ENCODE measurements around the gene PRPF19. TPM values are rescaled to one million over a fixed set of nuclear protein-coding genes. Genes with fewer than 3 reads are reported as not detected.
A peak's percentile ranks its signal among the peaks of the same experiment; 100 is the strongest.

Gene PRPF19
- polyA plus RNA-seq, 1 of the 3 experiments (the other 2 are of a cell fraction) = 58.9 TPM

DNA sequence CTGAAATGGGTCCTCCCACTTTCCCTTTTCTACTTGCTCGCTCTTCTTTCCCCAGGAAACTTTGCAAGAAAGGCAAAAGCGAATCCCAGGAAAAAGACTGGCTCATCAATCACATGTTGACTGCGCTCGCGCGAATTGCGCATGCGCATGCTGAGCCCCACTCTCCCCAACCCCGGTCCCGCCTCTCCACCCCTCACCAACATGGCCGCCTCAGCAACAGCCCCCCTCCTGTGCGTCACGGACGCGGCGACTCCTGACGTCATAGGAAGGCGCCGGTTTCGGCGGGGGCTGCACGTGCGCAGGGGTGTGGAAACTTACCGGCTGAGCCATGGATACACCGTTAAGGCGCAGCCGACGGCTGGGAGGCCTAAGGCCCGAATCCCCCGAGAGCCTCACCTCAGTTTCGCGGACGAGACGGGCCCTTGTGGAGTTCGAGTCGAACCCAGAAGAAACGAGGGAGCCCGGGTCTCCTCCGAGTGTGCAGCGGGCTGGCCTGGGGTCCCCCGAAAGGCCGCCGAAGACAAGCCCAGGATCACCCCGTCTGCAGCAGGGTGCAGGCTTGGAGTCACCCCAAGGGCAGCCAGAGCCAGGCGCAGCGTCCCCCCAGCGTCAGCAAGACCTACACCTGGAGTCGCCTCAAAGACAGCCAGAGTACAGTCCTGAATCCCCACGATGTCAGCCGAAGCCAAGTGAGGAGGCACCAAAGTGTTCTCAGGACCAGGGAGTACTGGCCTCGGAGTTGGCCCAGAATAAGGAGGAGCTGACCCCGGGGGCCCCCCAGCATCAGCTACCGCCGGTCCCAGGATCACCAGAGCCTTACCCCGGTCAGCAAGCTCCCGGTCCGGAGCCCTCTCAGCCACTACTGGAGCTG, 64.4 kb downstream of the PRPF19 start, which contains the start of gene CCDC86 (continued):
- TF ChIP-seq, protein P1, sequence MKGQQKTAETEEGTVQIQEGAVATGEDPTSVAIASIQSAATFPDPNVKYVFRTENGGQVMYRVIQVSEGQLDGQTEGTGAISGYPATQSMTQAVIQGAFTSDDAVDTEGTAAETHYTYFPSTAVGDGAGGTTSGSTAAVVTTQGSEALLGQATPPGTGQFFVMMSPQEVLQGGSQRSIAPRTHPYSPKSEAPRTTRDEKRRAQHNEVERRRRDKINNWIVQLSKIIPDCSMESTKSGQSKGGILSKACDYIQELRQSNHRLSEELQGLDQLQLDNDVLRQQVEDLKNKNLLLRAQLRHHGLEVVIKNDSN (IDR thresholded peaks at IDR 0.05; ENCODE audit: borderline replicate concordance, low read depth) = peak; percentile 67; the same call in 1 of the 2 replicates
- TF ChIP-seq EZH2phosphoT487 (IDR thresholded peaks at IDR 0.05; ENCODE audit: borderline replicate concordance, low read depth) (no peak), NRF1 (IDR thresholded peaks at IDR 0.05; ENCODE audit: low read depth, low read length) (peak; percentile 83), TEAD4 (IDR thresholded peaks at IDR 0.05; ENCODE audit: borderline replicate concordance, insufficient read depth) (no peak), POLR2AphosphoS5 (IDR thresholded peaks at IDR 0.05; ENCODE audit: low read depth, low read length) (peak; percentile 74; the same call in 1 of the 2 replicates), JUND (IDR thresholded peaks at IDR 0.05) (no peak; the same call in 1 of the 2 replicates), ELF1 (IDR thresholded peaks at IDR 0.05) (peak; percentile 71), EP300 (IDR thresholded peaks at IDR 0.05; ENCODE audit: borderline replicate concordance in 1 of 2, low read depth in 1 of 2, low read length in 1 of 2) (0 out of 4 replicates have a peak, but pooled peaks of 1 of the 2 experiments have one; percentile 14), NFIC (IDR thresholded peaks at IDR 0.05; ENCODE audit: borderline replicate concordance) (no peak), MXI1 (IDR thresholded peaks at IDR 0.05; ENCODE audit: low read depth, low read length) (peak; percentile 100), RCOR1 (IDR thresholded peaks at IDR 0.05; ENCODE audit: low read length) (no peak)
- TF ChIP-seq, protein P2, sequence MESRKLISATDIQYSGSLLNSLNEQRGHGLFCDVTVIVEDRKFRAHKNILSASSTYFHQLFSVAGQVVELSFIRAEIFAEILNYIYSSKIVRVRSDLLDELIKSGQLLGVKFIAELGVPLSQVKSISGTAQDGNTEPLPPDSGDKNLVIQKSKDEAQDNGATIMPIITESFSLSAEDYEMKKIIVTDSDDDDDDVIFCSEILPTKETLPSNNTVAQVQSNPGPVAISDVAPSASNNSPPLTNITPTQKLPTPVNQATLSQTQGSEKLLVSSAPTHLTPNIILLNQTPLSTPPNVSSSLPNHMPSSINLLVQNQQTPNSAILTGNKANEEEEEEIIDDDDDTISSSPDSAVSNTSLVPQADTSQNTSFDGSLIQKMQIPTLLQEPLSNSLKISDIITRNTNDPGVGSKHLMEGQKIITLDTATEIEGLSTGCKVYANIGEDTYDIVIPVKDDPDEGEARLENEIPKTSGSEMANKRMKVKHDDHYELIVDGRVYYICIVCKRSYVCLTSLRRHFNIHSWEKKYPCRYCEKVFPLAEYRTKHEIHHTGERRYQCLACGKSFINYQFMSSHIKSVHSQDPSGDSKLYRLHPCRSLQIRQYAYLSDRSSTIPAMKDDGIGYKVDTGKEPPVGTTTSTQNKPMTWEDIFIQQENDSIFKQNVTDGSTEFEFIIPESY (IDR thresholded peaks at IDR 0.05; ENCODE audit: borderline replicate concordance, low read depth) = no peak
- TF ChIP-seq, protein P3, sequence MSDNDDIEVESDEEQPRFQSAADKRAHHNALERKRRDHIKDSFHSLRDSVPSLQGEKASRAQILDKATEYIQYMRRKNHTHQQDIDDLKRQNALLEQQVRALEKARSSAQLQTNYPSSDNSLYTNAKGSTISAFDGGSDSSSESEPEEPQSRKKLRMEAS (IDR thresholded peaks at IDR 0.05; ENCODE audit: low read depth) = peak; percentile 100
- TF ChIP-seq, protein P4, sequence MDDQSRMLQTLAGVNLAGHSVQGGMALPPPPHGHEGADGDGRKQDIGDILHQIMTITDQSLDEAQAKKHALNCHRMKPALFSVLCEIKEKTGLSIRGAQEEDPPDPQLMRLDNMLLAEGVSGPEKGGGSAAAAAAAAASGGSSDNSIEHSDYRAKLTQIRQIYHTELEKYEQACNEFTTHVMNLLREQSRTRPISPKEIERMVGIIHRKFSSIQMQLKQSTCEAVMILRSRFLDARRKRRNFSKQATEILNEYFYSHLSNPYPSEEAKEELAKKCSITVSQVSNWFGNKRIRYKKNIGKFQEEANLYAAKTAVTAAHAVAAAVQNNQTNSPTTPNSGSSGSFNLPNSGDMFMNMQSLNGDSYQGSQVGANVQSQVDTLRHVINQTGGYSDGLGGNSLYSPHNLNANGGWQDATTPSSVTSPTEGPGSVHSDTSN (IDR thresholded peaks at IDR 0.05) = peak; percentile 91

Other genes starting within 250 kb of the PRPF19 start
- not detected in 2 replicates for gene MS4A8, start 207.0 kb downstream of the PRPF19 start, polyA plus RNA-seq (2012; rRNA removed)
- not detected in 2 replicates for gene MS4A18, start 181.9 kb downstream of the PRPF19 start, polyA plus RNA-seq (2012; rRNA removed)
- not detected in 2 replicates for gene MS4A15, start 149.7 kb downstream of the PRPF19 start, polyA plus RNA-seq (2012; rRNA removed)
- not detected in 2 replicates for gene MS4A10, start 121.3 kb downstream of the PRPF19 start, polyA plus RNA-seq (2012; rRNA removed)
- gene CCDC86, start 64.5 kb downstream of the PRPF19 start, polyA plus RNA-seq (2012; rRNA removed) = 26.1 and 34.7 TPM in 2 replicates
- gene PTGDR2, start 50.6 kb downstream of the PRPF19 start, polyA plus RNA-seq (2012; rRNA removed) = 0.02 TPM in 1 of 2 replicates, not detected in the other
- not detected in 2 replicates for gene ZP1, start 39.0 kb downstream of the PRPF19 start, polyA plus RNA-seq (2012; rRNA removed)
- 38.0 and 52.7 TPM in 2 replicates for gene TMEM109, start 7.6 kb upstream of the PRPF19 start, polyA plus RNA-seq (2012; rRNA removed)
- 62.2 and 66.9 TPM in 2 replicates for gene TMEM132A, start 17.9 kb upstream of the PRPF19 start, polyA plus RNA-seq (2012; rRNA removed)
- gene SLC15A3, start 45.6 kb upstream of the PRPF19 start, polyA plus RNA-seq (2012; rRNA removed) = 0.13 TPM in 1 of 2 replicates, not detected in the other
- gene CD6, start 65.1 kb upstream of the PRPF19 start, polyA plus RNA-seq (2012; rRNA removed) = not detected in 2 replicates
- not detected in 2 replicates for gene CD5, start 195.9 kb upstream of the PRPF19 start, polyA plus RNA-seq (2012; rRNA removed)